HG02759 (cell line): ENCODE results near the gene KCNAB2.

Source experiments
- ATAC-seq: cut with Tn5 transposase; IDR thresholded peaks from one replicate; pipeline ENCODE4 v1.9.1; 2021; ENCODE audit warnings: mild to moderate bottlenecking, moderate library complexity; ENCODE audit not compliant: unreplicated experiment

KCNAB2 gene

GRCh38 chr1:6094801-6095505 lies 49.3 kb downstream of the KCNAB2 start:
- no peak for ATAC-seq

DNA sequence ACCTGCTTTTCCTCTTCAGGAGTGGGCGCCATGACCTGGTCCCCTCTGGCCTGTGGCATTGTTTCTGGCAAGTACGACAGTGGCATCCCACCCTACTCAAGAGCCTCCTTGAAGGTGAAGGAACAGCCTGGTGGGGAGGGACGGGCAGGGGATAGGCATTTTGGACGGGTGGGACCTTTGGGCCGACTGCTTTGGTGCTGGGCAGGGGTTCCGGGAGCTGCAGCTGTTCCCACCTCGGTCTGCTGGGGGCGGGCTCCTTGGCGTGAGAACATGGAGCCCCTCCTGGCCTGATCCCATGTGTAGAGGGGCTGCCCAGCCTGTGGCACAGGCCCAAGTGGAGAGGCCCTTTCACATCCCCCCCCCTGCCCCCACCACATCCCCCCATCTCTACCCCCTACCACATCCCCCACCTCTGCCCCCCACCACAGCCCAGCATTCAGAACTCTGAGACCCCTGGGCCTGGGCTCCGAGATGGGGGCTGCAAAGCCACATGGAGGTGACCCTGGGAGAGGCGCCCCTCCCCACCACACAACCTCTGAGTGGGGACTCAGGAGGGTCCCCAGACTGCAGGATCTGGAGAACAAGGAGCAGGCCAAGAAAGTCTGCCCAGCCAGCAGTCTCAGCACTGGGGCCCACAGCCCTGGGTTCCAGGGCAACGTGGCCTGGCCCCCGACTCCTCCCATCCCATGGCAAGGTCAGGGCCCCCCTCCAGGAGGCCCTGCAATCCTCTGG lies 50.0 kb downstream of the KCNAB2 start:
- no peak for ATAC-seq

DNA sequence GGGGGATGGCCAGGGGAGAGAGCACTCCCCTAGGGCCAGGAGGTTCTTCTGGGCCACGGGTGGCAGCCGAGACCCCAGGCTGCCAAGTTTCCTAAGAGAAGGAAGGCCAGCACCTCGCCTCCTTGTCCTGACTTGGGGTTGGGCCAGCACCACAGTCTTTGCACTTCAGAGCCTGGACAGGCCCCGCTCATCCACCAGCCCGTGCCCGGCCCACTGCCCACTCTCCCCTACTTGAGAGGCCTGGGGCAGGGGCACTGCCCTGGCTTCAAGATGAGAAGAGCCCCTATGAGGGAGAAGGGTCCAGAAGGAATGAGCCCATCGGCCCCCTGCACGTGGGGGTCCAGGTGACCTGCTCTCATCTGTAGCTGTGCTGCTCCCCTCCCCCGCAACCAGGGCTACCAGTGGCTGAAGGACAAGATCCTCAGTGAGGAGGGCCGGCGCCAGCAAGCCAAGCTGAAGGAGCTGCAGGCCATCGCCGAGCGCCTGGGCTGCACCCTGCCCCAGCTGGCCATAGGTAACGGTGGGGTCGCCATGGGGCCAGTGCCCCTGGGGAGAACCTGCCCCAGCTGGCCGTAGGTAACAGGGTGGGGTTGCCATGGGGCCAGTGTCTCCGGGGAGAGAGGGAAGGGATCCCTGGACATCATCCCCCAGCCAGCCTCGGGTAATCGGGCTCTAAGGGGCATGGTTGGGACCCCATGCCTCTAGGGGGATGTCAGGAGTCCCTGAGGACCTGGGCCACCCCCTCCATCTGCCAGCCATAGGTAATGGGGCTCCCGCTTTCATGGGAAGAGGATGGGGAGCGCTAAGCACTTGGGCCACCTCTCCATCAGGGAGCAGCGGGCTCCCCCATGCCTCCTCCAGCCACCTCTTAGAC lies 50.8 kb downstream of the KCNAB2 start:
- no peak for ATAC-seq

GRCh38 chr1:6097117-6097595 lies 51.5 kb downstream of the KCNAB2 start:
- ATAC-seq, result no peak

- no peak for ATAC-seq
Measured at GRCh38 chr1:6097824-6098223, 52.1 kb downstream of the KCNAB2 start.

DNA sequence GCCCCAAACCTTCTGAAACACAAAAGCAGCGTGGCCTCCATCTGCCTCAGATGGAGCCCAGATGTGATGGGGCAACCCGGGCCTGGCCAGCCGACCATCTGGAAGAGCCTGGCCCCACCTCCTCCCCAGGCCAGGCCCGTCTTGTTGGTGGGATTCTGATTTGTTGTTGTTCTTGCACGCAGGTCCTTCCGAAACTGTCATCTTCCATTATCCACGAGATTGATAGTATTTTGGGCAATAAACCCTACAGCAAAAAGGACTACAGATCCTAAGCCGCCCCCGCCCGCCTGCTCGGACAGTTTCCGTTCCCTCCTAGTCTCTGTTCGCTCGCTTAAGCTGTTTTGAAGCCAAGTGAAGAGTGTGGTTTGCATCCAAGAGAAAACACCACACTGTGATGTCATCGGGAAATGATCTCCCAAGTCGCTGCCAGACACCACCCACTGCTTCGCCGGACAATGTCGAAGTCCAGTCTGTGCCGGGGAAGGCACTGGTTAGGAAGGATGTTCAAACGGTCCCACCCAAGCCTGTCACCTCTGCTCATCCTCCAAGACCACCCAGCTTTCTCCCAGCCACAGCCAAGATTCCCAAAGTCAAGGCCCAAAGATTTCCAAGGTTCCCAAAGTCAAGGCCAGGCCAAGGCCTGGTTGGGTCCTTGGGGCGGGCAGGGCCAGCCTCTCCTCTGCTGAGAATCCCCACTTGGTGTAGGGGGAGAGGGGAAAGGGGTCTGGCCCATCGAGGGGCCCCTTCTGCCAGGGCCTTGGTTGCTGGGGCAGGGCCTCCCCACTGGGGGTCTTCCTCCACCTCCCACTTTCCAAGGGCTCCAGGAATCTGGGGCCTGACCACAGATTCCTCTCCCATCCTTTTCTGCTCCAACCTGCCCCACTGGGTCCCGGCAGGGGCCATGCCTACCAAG lies 52.9 kb downstream of the KCNAB2 start:
- ATAC-seq, result no peak

DNA sequence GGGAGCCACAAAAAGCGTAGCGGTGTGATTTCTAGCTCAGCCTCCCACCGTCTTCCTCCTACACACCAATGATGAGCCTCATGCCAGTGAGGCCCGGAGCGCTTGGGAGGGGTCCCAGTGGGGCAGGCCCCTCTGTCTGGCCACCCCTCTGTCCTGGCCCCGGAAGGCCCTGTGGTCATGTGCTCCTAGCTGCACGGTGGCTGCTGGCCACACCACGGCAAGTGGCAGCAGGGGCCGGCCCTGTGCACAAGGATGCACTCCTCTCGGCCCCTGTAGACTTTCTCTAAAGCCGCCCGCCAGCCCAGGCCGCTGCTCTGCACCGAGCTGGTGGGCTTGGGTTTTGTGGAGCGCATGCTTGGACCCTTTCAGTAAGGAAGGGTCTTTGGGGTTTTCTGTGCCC lies 53.6 kb downstream of the KCNAB2 start:
- no peak for ATAC-seq

DNA sequence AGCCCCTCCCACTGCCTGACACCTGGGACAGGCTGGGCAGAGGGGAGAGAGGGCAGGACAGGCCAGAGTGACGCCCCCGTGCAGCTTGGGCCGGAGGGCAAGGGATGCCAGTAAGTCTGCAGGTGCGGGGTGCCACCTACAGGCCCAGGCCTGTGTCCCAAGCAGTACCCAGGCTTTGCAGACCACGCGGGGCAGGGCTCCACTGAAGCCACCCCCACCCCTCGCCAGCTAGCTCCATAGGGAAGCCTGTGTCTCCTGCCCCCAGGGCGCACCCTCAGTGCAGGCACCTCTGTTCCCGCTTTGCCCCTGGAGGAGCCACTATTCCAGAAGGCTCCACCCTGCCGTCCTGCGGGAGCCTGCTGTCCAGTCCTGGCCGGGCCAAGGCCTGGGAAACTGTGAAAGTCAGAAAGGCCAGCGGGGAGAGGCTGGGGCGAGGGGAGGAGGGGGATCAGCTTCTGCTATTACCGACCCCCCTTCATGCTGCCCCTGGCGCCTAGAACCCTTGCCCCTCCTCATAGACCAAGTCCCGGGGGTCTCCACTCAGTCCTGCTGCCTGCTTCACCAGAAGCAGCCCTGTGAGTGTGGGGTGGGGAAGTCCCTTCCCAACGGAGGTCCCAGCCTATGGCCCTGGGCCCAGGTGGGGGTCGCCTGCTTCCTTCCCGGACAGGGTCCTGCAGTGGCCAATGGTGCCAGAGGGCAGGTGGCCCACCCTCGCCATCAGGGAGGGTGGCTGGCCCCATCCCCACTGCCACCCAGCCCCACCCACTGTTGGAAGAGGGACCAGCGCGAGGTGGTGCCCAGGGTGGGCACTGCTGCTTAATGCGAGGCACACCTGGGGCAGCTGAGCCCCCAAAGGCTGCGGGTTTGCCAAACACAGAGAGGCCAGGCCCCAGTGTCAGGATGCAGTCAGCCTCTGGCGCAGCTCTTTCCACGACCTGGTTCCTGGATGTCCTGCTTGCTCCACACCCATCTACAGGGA lies 54.4 kb downstream of the KCNAB2 start:
- ATAC-seq, result no peak

GRCh38 chr1:6100861-6101783 lies 55.4 kb downstream of the KCNAB2 start:
- ATAC-seq, result no peak

- ATAC-seq, result no peak
Measured at GRCh38 chr1:6101826-6102531, 56.3 kb downstream of the KCNAB2 start.

DNA sequence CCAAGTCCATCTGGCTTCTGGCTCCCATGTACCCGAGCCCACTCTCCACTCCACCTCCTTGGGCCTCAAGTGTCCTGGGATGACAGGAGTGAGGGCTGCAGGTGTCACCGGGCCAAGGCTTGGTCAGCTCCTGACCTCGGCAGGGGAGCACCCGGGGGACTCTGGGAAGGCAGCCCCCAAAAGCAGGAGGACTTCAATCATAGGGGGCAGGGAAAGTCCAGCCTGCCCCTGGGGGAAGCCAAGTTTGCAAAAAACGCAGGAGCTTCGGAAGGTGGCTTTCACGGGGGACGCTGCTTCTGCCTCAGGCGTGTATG lies 56.8 kb downstream of the KCNAB2 start:
- no peak for ATAC-seq

DNA sequence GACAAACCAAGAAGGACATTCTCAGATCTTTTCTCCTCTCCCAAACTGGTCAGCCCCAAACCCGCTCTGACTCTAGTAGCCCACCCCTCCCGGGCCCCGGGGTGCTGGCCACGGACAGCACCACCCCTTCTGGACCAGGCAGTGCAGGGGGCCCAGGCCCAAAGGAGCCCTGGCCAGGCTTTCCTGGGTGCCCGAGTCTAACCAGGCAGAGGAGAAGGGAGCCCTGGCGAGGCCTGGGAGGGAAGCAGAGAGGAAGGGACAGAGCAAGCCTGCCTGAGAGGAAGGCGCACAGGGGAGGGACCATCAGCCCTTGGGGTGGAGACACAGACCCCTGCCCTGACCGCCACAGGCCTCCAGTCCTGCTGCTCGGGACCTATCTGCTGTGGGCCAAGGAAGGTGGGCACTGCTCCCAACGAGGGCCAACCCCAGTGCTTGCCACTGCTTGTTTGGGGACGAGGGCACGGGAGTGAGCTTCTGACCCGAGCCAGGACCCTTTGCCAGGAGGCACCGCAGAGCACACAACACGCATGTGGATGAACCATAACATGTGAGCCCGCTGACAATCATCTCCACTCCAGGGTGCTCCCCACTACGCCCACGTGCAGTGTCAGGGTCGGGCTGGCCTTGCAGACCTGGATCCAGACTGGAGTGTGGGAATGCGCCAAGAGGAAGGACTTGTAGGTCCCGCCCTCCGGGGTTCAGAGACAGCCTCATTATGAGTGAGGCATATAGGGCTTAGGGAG lies 57.6 kb downstream of the KCNAB2 start:
- ATAC-seq, result no peak

- ATAC-seq, result no peak
Measured at GRCh38 chr1:6103854-6104530, 58.3 kb downstream of the KCNAB2 start.

DNA sequence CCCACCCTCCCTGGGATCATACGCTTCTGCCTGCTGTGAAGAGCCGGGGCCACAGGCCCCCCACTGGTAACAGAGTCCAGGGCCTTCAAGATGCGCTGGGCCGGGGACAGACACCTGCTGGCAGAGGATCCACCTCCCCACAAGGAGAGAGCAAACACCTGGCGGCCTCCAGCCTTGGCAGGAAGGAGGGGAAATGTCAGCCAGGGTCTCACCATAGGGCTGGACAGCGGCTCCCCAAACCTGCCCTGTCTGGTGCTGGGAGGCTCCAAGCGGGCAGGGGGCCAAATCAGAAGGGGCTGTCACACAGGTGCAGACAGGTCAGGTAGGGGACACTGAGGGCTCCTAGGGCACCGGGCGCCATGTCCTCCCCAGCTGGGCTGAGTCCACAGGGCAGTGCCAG lies 58.9 kb downstream of the KCNAB2 start:
- ATAC-seq, result no peak

- ATAC-seq, result no peak
Measured at GRCh38 chr1:6105218-6105679, 59.6 kb downstream of the KCNAB2 start.

GRCh38 chr1:6105763-6106162 lies 60.1 kb downstream of the KCNAB2 start:
- ATAC-seq, result no peak
